ENCODE data around the gene FREM2. TPM values are rescaled to one million over a fixed set of nuclear protein-coding genes. Genes with fewer than 3 reads are reported as not detected.

Gene FREM2
- total and polyA plus RNA-seq, 9 of the 15 experiments (the other 6 are each of a cell fraction or from before 2014, with no cell fraction given) = under 0.01 to 0.02 TPM; not detected in 7

- POLR2A ChIA-PET = no interaction called here
- no peak overlapping the region for H3K4me3 ChIP-seq
- no peak overlapping the region for H3K9ac ChIP-seq (ENCODE audit: insufficient read depth in 1 of 2, low read depth in 2 of 2, low read length in 2 of 2)
- no peaks in the 10 kb centered on the region for H3K79me2 ChIP-seq (ENCODE audit: control insufficient read depth, insufficient read depth, low read length)
- H3K36me3 ChIP-seq (ENCODE audit: control insufficient read depth, insufficient read depth, low read length) = no peaks in the 10 kb centered on the region
- FAIRE-seq (no peak), ATAC-seq (no peak), DNase-seq (ENCODE audit: extremely low read depth in 1 of 4, low spot score in 3 of 4) (no peak)
- no peak overlapping the region for H3K27ac ChIP-seq (ENCODE audit: extremely low read depth, low read depth, low read length)
- in situ Hi-C loops (cut with MboI) = no loop called here
- intact Hi-C loops (cut with micrococcal nuclease) = no loop called here
- H3K4me1 ChIP-seq (replicated peaks in 1 of 2; ENCODE audit: control insufficient read depth in 2 of 2, insufficient read depth in 2 of 2, low read length in 2 of 2) = no peaks in the 10 kb centered on the region
- H3K4me2 ChIP-seq (ENCODE audit: insufficient read depth, low read length) = no peak overlapping the region
- no peaks in the 10 kb centered on the region for H4K20me1 ChIP-seq (replicated peaks; ENCODE audit: control insufficient read depth, insufficient read depth, low read length)
- WGBS (ENCODE audit: insufficient coverage, low coverage, missing lambda C conversion rate) = 0% methylated on average over 2 of the region's 2 CpGs
- BruUV-seq (replicated peaks) = no TSS peak
- no peaks in the 10 kb centered on the region for H3K27me3 ChIP-seq (ENCODE audit: control insufficient read depth in 2 of 2, insufficient read depth in 2 of 2, low read length in 2 of 2)
- no peaks in the 10 kb centered on the region for H3K9me1 ChIP-seq (ENCODE audit: control insufficient read depth, insufficient read depth, low read length)
- no peak overlapping the region for H2AFZ ChIP-seq (ENCODE audit: low read depth, low read length)
- CTCF ChIA-PET (ENCODE audit: low intra/inter-chr PET ratio) = no interaction called here
- no peaks in the 10 kb centered on the region for H3K9me3 ChIP-seq (replicated peaks; ENCODE audit: control insufficient read depth, insufficient read depth, low read depth, low read length)
- TF ChIP-seq, protein P1, sequence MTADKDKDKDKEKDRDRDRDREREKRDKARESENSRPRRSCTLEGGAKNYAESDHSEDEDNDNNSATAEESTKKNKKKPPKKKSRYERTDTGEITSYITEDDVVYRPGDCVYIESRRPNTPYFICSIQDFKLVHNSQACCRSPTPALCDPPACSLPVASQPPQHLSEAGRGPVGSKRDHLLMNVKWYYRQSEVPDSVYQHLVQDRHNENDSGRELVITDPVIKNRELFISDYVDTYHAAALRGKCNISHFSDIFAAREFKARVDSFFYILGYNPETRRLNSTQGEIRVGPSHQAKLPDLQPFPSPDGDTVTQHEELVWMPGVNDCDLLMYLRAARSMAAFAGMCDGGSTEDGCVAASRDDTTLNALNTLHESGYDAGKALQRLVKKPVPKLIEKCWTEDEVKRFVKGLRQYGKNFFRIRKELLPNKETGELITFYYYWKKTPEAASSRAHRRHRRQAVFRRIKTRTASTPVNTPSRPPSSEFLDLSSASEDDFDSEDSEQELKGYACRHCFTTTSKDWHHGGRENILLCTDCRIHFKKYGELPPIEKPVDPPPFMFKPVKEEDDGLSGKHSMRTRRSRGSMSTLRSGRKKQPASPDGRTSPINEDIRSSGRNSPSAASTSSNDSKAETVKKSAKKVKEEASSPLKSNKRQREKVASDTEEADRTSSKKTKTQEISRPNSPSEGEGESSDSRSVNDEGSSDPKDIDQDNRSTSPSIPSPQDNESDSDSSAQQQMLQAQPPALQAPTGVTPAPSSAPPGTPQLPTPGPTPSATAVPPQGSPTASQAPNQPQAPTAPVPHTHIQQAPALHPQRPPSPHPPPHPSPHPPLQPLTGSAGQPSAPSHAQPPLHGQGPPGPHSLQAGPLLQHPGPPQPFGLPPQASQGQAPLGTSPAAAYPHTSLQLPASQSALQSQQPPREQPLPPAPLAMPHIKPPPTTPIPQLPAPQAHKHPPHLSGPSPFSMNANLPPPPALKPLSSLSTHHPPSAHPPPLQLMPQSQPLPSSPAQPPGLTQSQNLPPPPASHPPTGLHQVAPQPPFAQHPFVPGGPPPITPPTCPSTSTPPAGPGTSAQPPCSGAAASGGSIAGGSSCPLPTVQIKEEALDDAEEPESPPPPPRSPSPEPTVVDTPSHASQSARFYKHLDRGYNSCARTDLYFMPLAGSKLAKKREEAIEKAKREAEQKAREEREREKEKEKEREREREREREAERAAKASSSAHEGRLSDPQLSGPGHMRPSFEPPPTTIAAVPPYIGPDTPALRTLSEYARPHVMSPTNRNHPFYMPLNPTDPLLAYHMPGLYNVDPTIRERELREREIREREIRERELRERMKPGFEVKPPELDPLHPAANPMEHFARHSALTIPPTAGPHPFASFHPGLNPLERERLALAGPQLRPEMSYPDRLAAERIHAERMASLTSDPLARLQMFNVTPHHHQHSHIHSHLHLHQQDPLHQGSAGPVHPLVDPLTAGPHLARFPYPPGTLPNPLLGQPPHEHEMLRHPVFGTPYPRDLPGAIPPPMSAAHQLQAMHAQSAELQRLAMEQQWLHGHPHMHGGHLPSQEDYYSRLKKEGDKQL (CRISPR knock-in tag; IDR thresholded peaks at IDR 0.05; ENCODE audit: borderline replicate concordance) = no peak
- no peak for TF ChIP-seq RUNX1 (IDR thresholded peaks at IDR 0.05; ENCODE audit: low read depth)
- no peak for TF ChIP-seq THAP7 (CRISPR knock-in tag; IDR thresholded peaks at IDR 0.05)
- no peak for TF ChIP-seq PHF8 (IDR thresholded peaks at IDR 0.05; ENCODE audit: borderline replicate concordance, low read length)
- TF ChIP-seq ETV5 (CRISPR knock-in tag; IDR thresholded peaks at IDR 0.05; ENCODE audit: low read depth) = no peak
- TF ChIP-seq, protein P2, sequence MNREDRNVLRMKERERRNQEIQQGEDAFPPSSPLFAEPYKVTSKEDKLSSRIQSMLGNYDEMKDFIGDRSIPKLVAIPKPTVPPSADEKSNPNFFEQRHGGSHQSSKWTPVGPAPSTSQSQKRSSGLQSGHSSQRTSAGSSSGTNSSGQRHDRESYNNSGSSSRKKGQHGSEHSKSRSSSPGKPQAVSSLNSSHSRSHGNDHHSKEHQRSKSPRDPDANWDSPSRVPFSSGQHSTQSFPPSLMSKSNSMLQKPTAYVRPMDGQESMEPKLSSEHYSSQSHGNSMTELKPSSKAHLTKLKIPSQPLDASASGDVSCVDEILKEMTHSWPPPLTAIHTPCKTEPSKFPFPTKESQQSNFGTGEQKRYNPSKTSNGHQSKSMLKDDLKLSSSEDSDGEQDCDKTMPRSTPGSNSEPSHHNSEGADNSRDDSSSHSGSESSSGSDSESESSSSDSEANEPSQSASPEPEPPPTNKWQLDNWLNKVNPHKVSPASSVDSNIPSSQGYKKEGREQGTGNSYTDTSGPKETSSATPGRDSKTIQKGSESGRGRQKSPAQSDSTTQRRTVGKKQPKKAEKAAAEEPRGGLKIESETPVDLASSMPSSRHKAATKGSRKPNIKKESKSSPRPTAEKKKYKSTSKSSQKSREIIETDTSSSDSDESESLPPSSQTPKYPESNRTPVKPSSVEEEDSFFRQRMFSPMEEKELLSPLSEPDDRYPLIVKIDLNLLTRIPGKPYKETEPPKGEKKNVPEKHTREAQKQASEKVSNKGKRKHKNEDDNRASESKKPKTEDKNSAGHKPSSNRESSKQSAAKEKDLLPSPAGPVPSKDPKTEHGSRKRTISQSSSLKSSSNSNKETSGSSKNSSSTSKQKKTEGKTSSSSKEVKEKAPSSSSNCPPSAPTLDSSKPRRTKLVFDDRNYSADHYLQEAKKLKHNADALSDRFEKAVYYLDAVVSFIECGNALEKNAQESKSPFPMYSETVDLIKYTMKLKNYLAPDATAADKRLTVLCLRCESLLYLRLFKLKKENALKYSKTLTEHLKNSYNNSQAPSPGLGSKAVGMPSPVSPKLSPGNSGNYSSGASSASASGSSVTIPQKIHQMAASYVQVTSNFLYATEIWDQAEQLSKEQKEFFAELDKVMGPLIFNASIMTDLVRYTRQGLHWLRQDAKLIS (CRISPR knock-in tag; IDR thresholded peaks at IDR 0.05) = no peak
- TF ChIP-seq, protein P3, sequence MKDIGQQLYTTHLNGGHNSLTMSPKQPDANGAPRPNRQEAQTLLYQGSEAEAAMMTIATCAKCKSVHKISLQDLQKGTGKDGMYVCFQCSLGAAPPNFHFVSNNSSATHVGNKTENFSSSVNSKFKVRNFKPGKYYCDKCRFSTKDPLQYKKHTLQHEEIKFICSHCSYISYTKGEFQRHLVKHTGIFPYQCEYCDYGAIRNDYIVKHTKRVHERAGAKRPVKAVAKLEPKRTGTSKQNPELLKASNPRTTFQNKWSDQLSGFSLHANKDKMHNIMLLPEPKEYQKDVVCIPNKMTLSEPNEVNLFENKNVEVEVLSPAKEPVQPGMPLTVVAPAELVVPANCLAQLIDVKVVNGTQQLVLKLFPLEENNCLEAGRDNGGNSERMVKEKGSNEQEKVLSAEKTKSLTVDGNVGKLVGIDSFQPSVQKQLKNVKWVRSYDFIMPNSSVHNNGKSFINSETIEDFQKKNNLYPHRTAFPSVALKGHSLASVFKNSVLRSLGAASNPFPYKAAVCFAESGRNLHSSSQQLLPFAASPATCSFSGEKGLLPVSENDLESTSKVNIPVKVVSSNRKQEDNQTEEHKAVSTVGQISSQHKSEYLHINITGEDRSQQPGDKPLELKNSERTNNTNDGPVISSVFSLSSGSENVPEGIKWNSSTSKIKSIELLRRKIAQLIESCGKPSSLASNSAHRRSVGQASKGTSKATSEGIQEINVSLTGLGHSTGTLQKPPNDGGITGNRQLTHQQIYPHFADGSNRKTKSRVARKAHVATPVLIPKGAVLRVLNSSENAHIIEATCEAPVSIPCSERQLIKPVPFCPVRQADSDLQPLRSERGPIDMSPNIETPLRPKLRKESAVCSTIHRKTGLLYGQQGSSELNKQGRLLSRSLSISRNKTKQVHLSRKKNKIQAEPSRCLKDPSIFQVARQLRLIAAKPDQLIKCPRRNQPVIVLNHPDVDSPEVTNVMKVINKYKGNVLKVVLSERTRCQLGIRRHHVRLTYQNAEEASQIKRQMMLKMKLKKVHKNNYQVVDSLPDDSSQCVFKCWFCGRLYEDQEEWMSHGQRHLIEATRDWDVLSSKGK (CRISPR knock-in tag; IDR thresholded peaks at IDR 0.05) = no peak
These were observed 221.7 kb downstream of the FREM2 start for GRCh38 chr13:38908574-38908973.
